H9 (cell line): Measurements from ENCODE around the gene TGIF1. TPM values are rescaled to one million over a fixed set of nuclear protein-coding genes. Genes with fewer than 3 reads are reported as not detected.

Source experiments
- DNase-seq: peaks from one replicate; pipeline ENCODE4 v3.0.0-alpha.2; 2017
- H2AFZ ChIP-seq: one replicate; pipeline ENCODE4 v1.6.1; 2013; ENCODE audit warnings: mild to moderate bottlenecking, low read length, control low read depth, moderate library complexity
- H2AK5ac ChIP-seq: 2 replicates; pipeline ENCODE4 v1.6.1; 2013; ENCODE audit warnings: low read length, control low read depth, mixed read lengths; ENCODE audit not compliant: insufficient read length
- H2BK120ac ChIP-seq: one replicate; pipeline ENCODE4 v1.6.1; 2013; ENCODE audit warnings: low read depth, mild to moderate bottlenecking, low read length, control low read depth, inconsistent platforms; ENCODE audit not compliant: poor library complexity, severe bottlenecking
- H2BK12ac ChIP-seq: 2 replicates; pipeline ENCODE4 v1.6.1; 2013; ENCODE audit warnings: low read length, control low read depth, mixed read lengths, low read depth; ENCODE audit not compliant: insufficient read length
- H2BK15ac ChIP-seq: 2 replicates; pipeline ENCODE4 v1.6.1; 2013; ENCODE audit warnings: low read depth, low read length, control low read depth
- H2BK20ac ChIP-seq: one replicate; pipeline ENCODE4 v1.6.1; 2013; ENCODE audit warnings: low read depth, mild to moderate bottlenecking, low read length, control low read depth, inconsistent platforms; ENCODE audit not compliant: poor library complexity, severe bottlenecking
- H2BK5ac ChIP-seq: 2 replicates; pipeline ENCODE4 v1.6.1; 2013; ENCODE audit warnings: low read length, control low read depth, mixed read lengths; ENCODE audit not compliant: insufficient read length
- H3K14ac ChIP-seq: 2 replicates; pipeline ENCODE4 v1.6.1; 2013; ENCODE audit warnings: low read length, control low read depth; ENCODE audit not compliant: insufficient read depth
- H3K18ac ChIP-seq: 2 replicates; pipeline ENCODE4 v1.6.1; 2013; ENCODE audit warnings: low read depth, mild to moderate bottlenecking, mixed read lengths, low read length, control low read depth; ENCODE audit not compliant: insufficient read length
- H3K23ac ChIP-seq: 2 replicates; pipeline ENCODE4 v1.6.1; 2013; ENCODE audit warnings: low read length, control low read depth, mixed read lengths, low read depth; ENCODE audit not compliant: insufficient read length
- H3K23me2 ChIP-seq: 2 replicates; pipeline ENCODE4 v1.6.1; 2013; ENCODE audit warnings: low read depth, mild to moderate bottlenecking, mixed read lengths, low read length, control low read depth; ENCODE audit not compliant: insufficient read length, poor library complexity, severe bottlenecking
- H3K27ac ChIP-seq: 2 replicates; pipeline ENCODE4 v1.5.1; 2013; ENCODE audit warnings: low read length, control low read depth, mixed read lengths, low read depth; ENCODE audit not compliant: insufficient read length
- H3K27me3 ChIP-seq: 2 replicates; pipeline ENCODE4 v1.6.1; 2013; ENCODE audit warnings: low read length, control low read depth, inconsistent platforms; ENCODE audit not compliant: insufficient read depth
- H3K4ac ChIP-seq: 2 replicates; pipeline ENCODE4 v1.6.1; 2013; ENCODE audit warnings: low read depth, mild to moderate bottlenecking, control low read depth, inconsistent platforms, low read length, moderate library complexity
- H3K4me1 ChIP-seq: 2 replicates; pipeline ENCODE4 v1.6.1; 2013; ENCODE audit warnings: low read length, control low read depth, inconsistent platforms; ENCODE audit not compliant: insufficient read depth
- H3K4me2 ChIP-seq: 2 replicates; pipeline ENCODE4 v1.6.1; 2013; ENCODE audit warnings: low read length, control low read depth, mixed read lengths; ENCODE audit not compliant: insufficient read length, insufficient read depth
- H3K56ac ChIP-seq: 2 replicates; pipeline ENCODE4 v1.6.1; 2013; ENCODE audit warnings: low read depth, mild to moderate bottlenecking, mixed read lengths, low read length, control low read depth; ENCODE audit not compliant: insufficient read length
- H3K79me1 ChIP-seq: 2 replicates; pipeline ENCODE4 v1.6.1; 2013; ENCODE audit warnings: low read depth, mild to moderate bottlenecking, moderate library complexity, low read length, control low read depth, inconsistent platforms; ENCODE audit not compliant: insufficient read depth, poor library complexity, severe bottlenecking
- H3K79me2 ChIP-seq: 2 replicates; pipeline ENCODE4 v1.6.1; 2013; ENCODE audit warnings: low read length, control low read depth, inconsistent platforms; ENCODE audit not compliant: insufficient read depth
- H3K9ac ChIP-seq: 2 replicates; pipeline ENCODE4 v1.6.1; 2013; ENCODE audit warnings: low read length, control low read depth, mixed read lengths; ENCODE audit not compliant: insufficient read length; ENCODE audit errors: extremely low read depth
- H3K9me3 ChIP-seq: one replicate; pipeline ENCODE4 v1.6.1; 2013; ENCODE audit warnings: low read depth, low read length, inconsistent platforms; ENCODE audit not compliant: control insufficient read depth
- H3T11ph ChIP-seq: one replicate; pipeline ENCODE4 v1.6.1; 2013; ENCODE audit warnings: mild to moderate bottlenecking, low read length, control low read depth, inconsistent platforms
- H4K20me1 ChIP-seq: one replicate; pipeline ENCODE4 v1.6.1; 2013; ENCODE audit not compliant: control insufficient read depth, insufficient read length, insufficient read depth
- H4K5ac ChIP-seq: 2 replicates; pipeline ENCODE4 v1.6.1; 2013; ENCODE audit warnings: low read depth, mild to moderate bottlenecking, mixed read lengths, low read length, control low read depth; ENCODE audit not compliant: insufficient read length
- H4K8ac ChIP-seq: replicated peaks from 2 replicates; pipeline ENCODE4 v1.6.1; 2013; ENCODE audit warnings: low read length, control low read depth, mixed read lengths, low read depth; ENCODE audit not compliant: insufficient read length
- H4K91ac ChIP-seq: 2 replicates; pipeline ENCODE4 v1.6.1; 2013; ENCODE audit warnings: low read depth, mild to moderate bottlenecking, moderate library complexity, mixed read lengths, low read length, control low read depth; ENCODE audit not compliant: insufficient read length
- H3K27ac Mint-ChIP-seq, 3 experiments: 2 replicates in 2 of 3; 3 replicates in 1 of 3; pipeline ENCODE4 v1.8.0; 2020 to 2021; ENCODE audit warnings: mixed read lengths in 3 of 3, mild to moderate bottlenecking in 1 of 3, moderate library complexity in 1 of 3
- H3K27me3 Mint-ChIP-seq: 2 replicates; pipeline ENCODE4 v1.8.0; 2021; ENCODE audit warnings: low read depth, mild to moderate bottlenecking, moderate library complexity, mixed read lengths
- H3K36me3 Mint-ChIP-seq, 3 experiments: 2 replicates in 2 of 3; 3 replicates in 1 of 3; pipeline ENCODE4 v1.8.0; 2020 to 2021; ENCODE audit warnings: low read depth in 3 of 3, mixed read lengths in 3 of 3; ENCODE audit not compliant: insufficient read depth in 1 of 3
- H3K4me1 Mint-ChIP-seq, 2 experiments: 2 replicates each; pipeline ENCODE4 v1.8.0; 2020; ENCODE audit warnings: mixed read lengths in 2 of 2
- H3K4me3 Mint-ChIP-seq, 2 experiments: 2 replicates in 1 of 2; 3 replicates in 1 of 2; pipeline ENCODE4 v1.8.0; 2020 to 2021; ENCODE audit warnings: mild to moderate bottlenecking in 2 of 2, mixed read lengths in 2 of 2, moderate library complexity in 1 of 2
- H3K9me3 Mint-ChIP-seq, 2 experiments: 2 replicates in 1 of 2; 3 replicates in 1 of 2; pipeline ENCODE4 v1.8.0; 2020; ENCODE audit warnings: mild to moderate bottlenecking in 2 of 2, mixed read lengths in 2 of 2, moderate library complexity in 1 of 2
- WGBS: extraction: QIAGEN DNeasy Blood & Tissue Kit; methylation state at CpG from one replicate; pipeline ENCODE4 v1.1.7; 2013; ENCODE audit warnings: missing lambda C conversion rate, low lambda C conversion rate, mixed read lengths; ENCODE audit not compliant: insufficient read length; ENCODE audit errors: extremely low coverage; 5-methylcytosine and 5-hydroxymethylcytosine counted together
- total RNA-seq: library from RNA; stranded (reverse); gene quantifications from 2 replicates; pipeline ENCODE4 v1.2.1, GENCODE V29; 2021
- TF ChIP-seq, protein P1 (sequence below): fragments of 200-600 bp; sonication (generic); conservative IDR thresholded peaks from 3 replicates; pipeline ENCODE4 v1.8.0; 2021; ENCODE audit warnings: antibody characterized with exemption, mild to moderate bottlenecking

Gene TGIF1
- total RNA-seq, 1 experiment from 2014 or later: 261 TPM

DNA sequence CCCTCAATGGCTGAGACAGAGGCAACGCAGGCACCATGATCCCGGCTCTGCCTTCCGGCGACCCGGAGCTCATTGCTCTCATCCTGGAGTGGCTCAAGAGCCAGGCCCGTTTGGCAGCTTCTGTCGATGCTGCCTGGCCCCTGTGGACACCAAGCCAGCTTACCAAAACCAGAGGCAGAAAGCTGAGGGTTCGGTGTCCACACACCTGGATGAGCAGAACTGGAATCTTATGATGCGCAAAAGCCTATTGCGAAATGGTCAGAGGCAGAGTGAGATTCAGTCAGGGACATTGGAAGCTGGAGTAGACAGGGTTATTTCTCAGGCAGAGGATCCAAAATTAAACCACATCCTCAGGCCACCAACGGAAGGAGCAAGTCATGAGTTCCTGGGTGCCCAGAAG lies 34.9 kb upstream of the TGIF1 start:
- Mint-ChIP-seq H3K27ac (no peak overlapping the region; a peak in 1 of 7 replicates), H3K27me3 (no peaks in the 10 kb centered on the region), H3K4me1 (peaks cover under 1 to 1% of the 10 kb centered on the region in 2 experiments; a peak in 3 of 4 replicates), H3K36me3 (no peaks in the 10 kb centered on the region), H3K9me3 (no peaks in the 10 kb centered on the region), H3K4me3 (no peak overlapping the region)
- H2AFZ ChIP-seq: no peak overlapping the region
- no peak for DNase-seq
- H3K4ac ChIP-seq: no peak overlapping the region
- TF ChIP-seq, protein P1, sequence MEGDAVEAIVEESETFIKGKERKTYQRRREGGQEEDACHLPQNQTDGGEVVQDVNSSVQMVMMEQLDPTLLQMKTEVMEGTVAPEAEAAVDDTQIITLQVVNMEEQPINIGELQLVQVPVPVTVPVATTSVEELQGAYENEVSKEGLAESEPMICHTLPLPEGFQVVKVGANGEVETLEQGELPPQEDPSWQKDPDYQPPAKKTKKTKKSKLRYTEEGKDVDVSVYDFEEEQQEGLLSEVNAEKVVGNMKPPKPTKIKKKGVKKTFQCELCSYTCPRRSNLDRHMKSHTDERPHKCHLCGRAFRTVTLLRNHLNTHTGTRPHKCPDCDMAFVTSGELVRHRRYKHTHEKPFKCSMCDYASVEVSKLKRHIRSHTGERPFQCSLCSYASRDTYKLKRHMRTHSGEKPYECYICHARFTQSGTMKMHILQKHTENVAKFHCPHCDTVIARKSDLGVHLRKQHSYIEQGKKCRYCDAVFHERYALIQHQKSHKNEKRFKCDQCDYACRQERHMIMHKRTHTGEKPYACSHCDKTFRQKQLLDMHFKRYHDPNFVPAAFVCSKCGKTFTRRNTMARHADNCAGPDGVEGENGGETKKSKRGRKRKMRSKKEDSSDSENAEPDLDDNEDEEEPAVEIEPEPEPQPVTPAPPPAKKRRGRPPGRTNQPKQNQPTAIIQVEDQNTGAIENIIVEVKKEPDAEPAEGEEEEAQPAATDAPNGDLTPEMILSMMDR: no peak
- H2BK5ac ChIP-seq: no peak overlapping the region
- H3T11ph ChIP-seq: no peak overlapping the region
- H2BK120ac ChIP-seq: no peak overlapping the region
- WGBS: no CpG with 5 or more reads among the region's 11 CpGs
- H3K27me3 ChIP-seq: no peaks in the 10 kb centered on the region
- no peak overlapping the region for H3K14ac ChIP-seq
- H3K56ac ChIP-seq: no peak overlapping the region
- H4K5ac ChIP-seq: no peak overlapping the region
- H3K4me1 ChIP-seq: no peaks in the 10 kb centered on the region
- no peak overlapping the region for H3K9ac ChIP-seq
- no peaks in the 10 kb centered on the region for H4K20me1 ChIP-seq
- no peak overlapping the region for H4K8ac ChIP-seq
- H3K27ac ChIP-seq: no peak overlapping the region
- H3K23me2 ChIP-seq: no peaks in the 10 kb centered on the region
- H2BK15ac ChIP-seq: no peak overlapping the region; the same call in 1 of the 2 replicates
- no peak overlapping the region for H4K91ac ChIP-seq
- H2BK12ac ChIP-seq: no peak overlapping the region
- no peak overlapping the region for H2AK5ac ChIP-seq
- H3K4me2 ChIP-seq: no peak overlapping the region
- H3K18ac ChIP-seq: no peak overlapping the region
- H3K79me2 ChIP-seq: no peaks in the 10 kb centered on the region
- no peaks in the 10 kb centered on the region for H3K79me1 ChIP-seq
- no peak overlapping the region for H2BK20ac ChIP-seq
- no peaks in the 10 kb centered on the region for H3K9me3 ChIP-seq
- no peak overlapping the region for H3K23ac ChIP-seq
